CD4-positive, alpha-beta T cell treated with Interleukin-4 for 1 hour (primary cell): ENCODE results near the gene GRHL1.

ENCODE experiments used
- DNase-seq, 2 donors: peaks; one replicate each; pipeline ENCODE4 v3.0.0-alpha.2; 2020 to 2022

GRHL1 gene

GRCh38 chr2:9972621-9973479 lies 21.4 kb downstream of the GRHL1 start:
- DNase-seq, result no peak

- DNase-seq, result no peak
Observed at GRCh38 chr2:9973690-9974089, 22.2 kb downstream of the GRHL1 start.

GRCh38 chr2:9974343-9974742 lies 22.9 kb downstream of the GRHL1 start:
- no peak for DNase-seq

GRCh38 chr2:9975328-9975727 lies 23.8 kb downstream of the GRHL1 start:
- no peak for DNase-seq

- DNase-seq, result no peak
Observed at GRCh38 chr2:9975805-9976447, 24.4 kb downstream of the GRHL1 start.

- no peak for DNase-seq
Observed at GRCh38 chr2:9979977-9980376, 28.5 kb downstream of the GRHL1 start.

- no peak for DNase-seq
Observed at GRCh38 chr2:9980520-9980919, 29.0 kb downstream of the GRHL1 start.

- no peak for DNase-seq
Observed at GRCh38 chr2:9981655-9982054, 30.2 kb downstream of the GRHL1 start.

- no peak for DNase-seq
Observed at GRCh38 chr2:9982248-9982647, 30.8 kb downstream of the GRHL1 start.

- no peak for DNase-seq
Observed at GRCh38 chr2:9982891-9983290, 31.4 kb downstream of the GRHL1 start.

GRCh38 chr2:9983401-9984216 lies 32.1 kb downstream of the GRHL1 start:
- DNase-seq, result no peak

GRCh38 chr2:9984217-9984739 lies 32.8 kb downstream of the GRHL1 start:
- peak; percentile 24 to 74 for DNase-seq

GRCh38 chr2:9984871-9985480 lies 33.5 kb downstream of the GRHL1 start:
- DNase-seq, result no peak

GRCh38 chr2:9985531-9986328 lies 34.2 kb downstream of the GRHL1 start:
- DNase-seq, result no peak

- DNase-seq, result no peak
Observed at GRCh38 chr2:9988320-9988719, 36.8 kb downstream of the GRHL1 start.

GRCh38 chr2:9990736-9991135 lies 39.2 kb downstream of the GRHL1 start:
- DNase-seq, result no peak

GRCh38 chr2:9991221-9991620 lies 39.7 kb downstream of the GRHL1 start:
- no peak for DNase-seq

GRCh38 chr2:9991829-9992273 lies 40.4 kb downstream of the GRHL1 start:
- no peak for DNase-seq

- DNase-seq, result no peak
Observed at GRCh38 chr2:9992427-9993187, 41.1 kb downstream of the GRHL1 start.

- no peak for DNase-seq
Observed at GRCh38 chr2:9993488-9994165, 42.1 kb downstream of the GRHL1 start.
